H1 (cell line): ENCODE results near the gene DPP4. TPM values are rescaled to one million over a fixed set of nuclear protein-coding genes. Genes with fewer than 3 reads are reported as not detected.
A peak's percentile ranks its signal among the peaks of the same experiment; 100 is the strongest.

Experiments used
- CTCF ChIA-PET: fragments of 300-600 bp; sonication (Branson Sonifier 250); formaldehyde crosslinking; loops from one replicate; lab custom pipeline; 2021; ENCODE audit not compliant: partially characterized antibody; lab: Charles Lee
- POLR2A ChIA-PET: fragments of 300-600 bp; sonication (Branson Sonifier 250); formaldehyde crosslinking; loops from one replicate; lab custom pipeline; 2021; ENCODE audit warnings: inconsistent platforms; ENCODE audit not compliant: partially characterized antibody; lab: Charles Lee
- DNase-seq, 2 experiments: peaks; one replicate each; pipeline versions ENCODE4 v3.0.0 to v3.0.0-alpha.2; 2010 to 2022; ENCODE audit warnings: low spot score in 2 of 2, low read depth in 1 of 2, mixed read lengths in 1 of 2
- FAIRE-seq: peaks from 2 replicates; lab custom pipeline; 2011; peaks lifted over from hg19 to GRCh38; lab: Jason Lieb, UNC
- H2AFZ ChIP-seq: 2 replicates; pipeline ENCODE4 v1.8.1; 2012; ENCODE audit warnings: low read length, inconsistent platforms
- H2AK5ac ChIP-seq: 2 replicates; pipeline ENCODE4 v1.6.1; 2013; ENCODE audit warnings: low read depth, low read length
- H2BK120ac ChIP-seq: replicated peaks from 2 replicates; pipeline ENCODE3; 2013; ENCODE audit warnings: low read depth, low read length, inconsistent platforms
- H2BK12ac ChIP-seq: 2 replicates; pipeline ENCODE4 v1.6.1; 2013; ENCODE audit warnings: low read depth, low read length
- H2BK15ac ChIP-seq: 2 replicates; pipeline ENCODE4 v1.6.1; 2013; ENCODE audit warnings: low read length
- H2BK20ac ChIP-seq: 2 replicates; pipeline ENCODE4 v1.6.1; 2013; ENCODE audit warnings: low read length
- H2BK5ac ChIP-seq: 2 replicates; pipeline ENCODE4 v1.6.1; 2013; ENCODE audit warnings: low read depth, low read length
- H3K14ac ChIP-seq: 2 replicates; pipeline ENCODE4 v1.6.1; 2013; ENCODE audit warnings: inconsistent platforms; ENCODE audit not compliant: insufficient read length
- H3K18ac ChIP-seq: 2 replicates; pipeline ENCODE4 v1.6.1; 2013; ENCODE audit warnings: low read length; ENCODE audit errors: extremely low read depth
- H3K23ac ChIP-seq: 2 replicates; pipeline ENCODE4 v1.6.1; 2013; ENCODE audit warnings: inconsistent platforms; ENCODE audit not compliant: insufficient read length
- H3K23me2 ChIP-seq: 2 replicates; pipeline ENCODE4 v1.6.1; 2013; ENCODE audit warnings: low read depth, low read length
- H3K27ac ChIP-seq: 2 replicates; pipeline ENCODE4 v1.6.1; 2011; ENCODE audit warnings: low read depth, low read length, inconsistent platforms
- H3K27me3 ChIP-seq, 4 experiments: replicated peaks in 1 of 4; 1 replicate in 1 of 4; 2 replicates in 3 of 4; pipeline versions ENCODE4 v1.6.1 to v1.8.1; 2011 to 2013; ENCODE audit warnings: low read length in 3 of 4, mild to moderate bottlenecking in 3 of 4, inconsistent platforms in 2 of 4, mixed read lengths in 2 of 4, moderate library complexity in 1 of 4; ENCODE audit not compliant: control insufficient read depth in 3 of 4, insufficient read depth in 3 of 4; ENCODE audit errors: extremely low read depth in 1 of 4
- H3K36me3 ChIP-seq, 4 experiments: 2 replicates each; pipeline versions ENCODE4 v1.6.1 to v1.8.1; 2011 to 2013; ENCODE audit warnings: mild to moderate bottlenecking in 4 of 4, low read length in 3 of 4, moderate library complexity in 2 of 4, control low read depth in 1 of 4, inconsistent platforms in 1 of 4; ENCODE audit not compliant: insufficient read depth in 4 of 4, control insufficient read depth in 2 of 4
- H3K4ac ChIP-seq: replicated peaks from 2 replicates; pipeline ENCODE3; 2013; ENCODE audit warnings: low read length, low read depth, mixed read lengths, inconsistent platforms; ENCODE audit not compliant: insufficient read length
- H3K4me1 ChIP-seq, 4 experiments: replicated peaks in 1 of 4; 1 replicate in 1 of 4; 2 replicates in 3 of 4; pipeline versions ENCODE4 v1.6.1 to v1.8.1; 2011 to 2013; ENCODE audit warnings: low read length in 3 of 4, inconsistent platforms in 2 of 4, mixed read lengths in 1 of 4; ENCODE audit not compliant: insufficient read depth in 4 of 4, control insufficient read depth in 3 of 4
- H3K4me2 ChIP-seq, 2 experiments: 2 replicates each; pipeline versions ENCODE4 v1.6.1 to v1.8.1; 2011 to 2013; ENCODE audit warnings: low read depth in 2 of 2, low read length in 2 of 2, control low read depth in 1 of 2, inconsistent platforms in 1 of 2, mild to moderate bottlenecking in 1 of 2; ENCODE audit not compliant: insufficient read depth in 1 of 2
- H3K4me3 ChIP-seq, 4 experiments: fragments of 200-600, 300-600 bp in 1 of 4; sonication (generic), shearing (Covaris generic), sonication (Bioruptor Twin) in 1 of 4; 2 replicates each; pipeline versions ENCODE4 v1.5.1 to v1.8.1; 2011 to 2016; ENCODE audit warnings: low read length in 4 of 4, low read depth in 3 of 4, control low read depth in 2 of 4, inconsistent platforms in 2 of 4, mild to moderate bottlenecking in 2 of 4, mixed read lengths in 1 of 4, moderate library complexity in 1 of 4; ENCODE audit not compliant: insufficient read depth in 2 of 4; ENCODE audit errors: extremely low read depth in 1 of 4
- H3K56ac ChIP-seq: replicated peaks from 2 replicates; pipeline ENCODE3; 2013; ENCODE audit warnings: low read depth, mild to moderate bottlenecking, mixed read lengths, low read length, inconsistent platforms; ENCODE audit not compliant: insufficient read length
- H3K79me1 ChIP-seq: 2 replicates; pipeline ENCODE4 v1.6.1; 2013; ENCODE audit warnings: low read depth, low read length, control low read depth
- H3K79me2 ChIP-seq, 2 experiments: 2 replicates each; pipeline versions ENCODE4 v1.6.1 to v1.8.1; 2012 to 2013; ENCODE audit warnings: low read length in 2 of 2, mild to moderate bottlenecking in 2 of 2, inconsistent platforms in 1 of 2; ENCODE audit not compliant: insufficient read depth in 2 of 2, control insufficient read depth in 1 of 2
- H3K9ac ChIP-seq, 4 experiments: replicated peaks in 1 of 4; 1 replicate in 1 of 4; 2 replicates in 3 of 4; pipeline versions ENCODE4 v1.6.1 to v1.8.1; 2011 to 2013; ENCODE audit warnings: low read depth in 3 of 4, low read length in 3 of 4, control low read depth in 2 of 4, mild to moderate bottlenecking in 2 of 4, moderate library complexity in 2 of 4, inconsistent platforms in 1 of 4; ENCODE audit errors: extremely low read depth in 1 of 4
- H3K9me3 ChIP-seq, 2 experiments: 2 replicates each; pipeline versions ENCODE4 v1.6.1 to v1.8.1; 2012 to 2013; ENCODE audit warnings: mild to moderate bottlenecking in 2 of 2, moderate library complexity in 2 of 2, control low read depth in 1 of 2, inconsistent platforms in 1 of 2, low read depth in 1 of 2, low read length in 1 of 2, mixed read lengths in 1 of 2; ENCODE audit not compliant: insufficient read depth in 2 of 2
- H4K20me1 ChIP-seq, 2 experiments: replicated peaks in 1 of 2; 2 replicates each; pipeline versions ENCODE3 to v1.8.1; 2011 to 2013; ENCODE audit warnings: inconsistent platforms in 2 of 2, low read length in 2 of 2, mild to moderate bottlenecking in 1 of 2; ENCODE audit not compliant: insufficient read depth in 2 of 2, control insufficient read depth in 1 of 2
- H4K5ac ChIP-seq: 2 replicates; pipeline ENCODE4 v1.6.1; 2013; ENCODE audit warnings: low read length, low read depth, mixed read lengths, inconsistent platforms; ENCODE audit not compliant: insufficient read length
- H4K8ac ChIP-seq: 2 replicates; pipeline ENCODE4 v1.8.0; 2013; ENCODE audit warnings: mild to moderate bottlenecking, moderate library complexity, low read length, inconsistent platforms; ENCODE audit not compliant: insufficient read depth; ENCODE audit errors: extremely low read depth
- H4K91ac ChIP-seq: replicated peaks from 2 replicates; pipeline ENCODE3; 2013; ENCODE audit warnings: low read length, mixed read lengths, inconsistent platforms; ENCODE audit not compliant: insufficient read length
- HDAC2 ChIP-seq, 2 experiments: fragments of 300-600 bp in 1 of 2; sonication (generic) in 1 of 2; IDR thresholded peaks; 2 replicates each; pipeline ENCODE4 v1.6.1; 2011 to 2012; ENCODE audit warnings: low read depth in 2 of 2, low read length in 2 of 2, mild to moderate bottlenecking in 2 of 2, moderate library complexity in 2 of 2, borderline replicate concordance in 1 of 2, inconsistent platforms in 1 of 2
- MAFK ChIP-seq: IDR thresholded peaks from 2 replicates; pipeline ENCODE4 v1.6.1; 2012; ENCODE audit warnings: low read depth, mild to moderate bottlenecking, improper control_type of control experiment, low read length
- PHF8 ChIP-seq: fragments of 200-600 bp; sonication (generic); conservative IDR thresholded peaks from 2 replicates; pipeline ENCODE4 v1.7.1; 2012; ENCODE audit warnings: low read depth, mild to moderate bottlenecking, inconsistent platforms, low read length, moderate library complexity
- RFX5 ChIP-seq: IDR thresholded peaks from 2 replicates; pipeline ENCODE4 v1.6.1; 2011; ENCODE audit warnings: low read depth, low read length, improper control_type of control experiment, borderline replicate concordance
- SIN3A ChIP-seq, 2 experiments: IDR thresholded peaks in 1 of 2; conservative IDR thresholded peaks in 1 of 2; 2 replicates each; pipeline ENCODE4 v1.6.1; 2011 to 2012; ENCODE audit warnings: low read length in 2 of 2, improper control_type of control experiment in 1 of 2, low read depth in 1 of 2, mild to moderate bottlenecking in 1 of 2
- SIRT6 ChIP-seq: IDR thresholded peaks from one replicate; pipeline ENCODE4 v1.7.1; 2012; ENCODE audit warnings: low read length, inconsistent platforms
- SP2 ChIP-seq: IDR thresholded peaks from 2 replicates; pipeline ENCODE4 v1.6.1; 2012; ENCODE audit warnings: mild to moderate bottlenecking, low read length, inconsistent platforms
- TAF7 ChIP-seq: optimal IDR thresholded peaks from 2 replicates; pipeline ENCODE3; 2011; ENCODE audit warnings: low read depth, mild to moderate bottlenecking, inconsistent platforms, low read length, moderate library complexity, borderline replicate concordance
- ZNF274 ChIP-seq: IDR thresholded peaks from 2 replicates; pipeline ENCODE4 v1.7.0; 2012; ENCODE audit warnings: low read length, borderline replicate concordance; ENCODE audit errors: extremely low read depth
- WGBS, 2 experiments: shearing (Covaris generic) in 1 of 2; methylation state at CpG; one replicate each; pipeline versions ENCODE4 v1.1.6 to v1.1.7; 2013 to 2015; ENCODE audit warnings: low lambda C conversion rate in 2 of 2, mixed read lengths in 2 of 2, inconsistent platforms in 1 of 2, low coverage in 1 of 2, missing lambda C conversion rate in 1 of 2; ENCODE audit not compliant: insufficient replicate concordance in 2 of 2, insufficient coverage in 1 of 2, insufficient read length in 1 of 2; ENCODE audit errors: extremely low coverage in 1 of 2, missing lambda C conversion rate in 1 of 2; 5-methylcytosine and 5-hydroxymethylcytosine counted together
- polyA plus RNA-seq, 7 experiments: library from polyadenylated mRNA; depleted of rRNA in 3 of 7; stranded (reverse) in 5 of 7; unstranded in 2 of 7; fragments of >200 nt in 5 of 7; fragments of 200-250 nt in 2 of 7; gene quantifications; 1 replicate in 5 of 7; 2 replicates in 1 of 7; 4 replicates in 1 of 7; pipeline versions ENCODE4 v1.2.1 to v1.2.3, GENCODE V29; 2011 to 2013; ENCODE audit warnings: missing spikeins in 2 of 7, mixed read lengths in 2 of 7
- total RNA-seq: library from RNA; stranded (reverse); fragmentation: NEBNext Ultra II Directional; extraction: Animal tissue kit (Norgen Biotek cat#: 25700); gene quantifications from 2 replicates; pipeline ENCODE4 v1.2.1, GENCODE V29; 2021
- TF ChIP-seq, protein P1 (sequence below): IDR thresholded peaks from 2 replicates; pipeline ENCODE4 v1.6.1; 2012; ENCODE audit warnings: inconsistent platforms

DPP4 gene
- total and polyA plus RNA-seq, 2 of the 8 experiments (the other 6 are each of a cell fraction or from before 2014, with no cell fraction given): 1.3 to 3.1 TPM

DNA sequence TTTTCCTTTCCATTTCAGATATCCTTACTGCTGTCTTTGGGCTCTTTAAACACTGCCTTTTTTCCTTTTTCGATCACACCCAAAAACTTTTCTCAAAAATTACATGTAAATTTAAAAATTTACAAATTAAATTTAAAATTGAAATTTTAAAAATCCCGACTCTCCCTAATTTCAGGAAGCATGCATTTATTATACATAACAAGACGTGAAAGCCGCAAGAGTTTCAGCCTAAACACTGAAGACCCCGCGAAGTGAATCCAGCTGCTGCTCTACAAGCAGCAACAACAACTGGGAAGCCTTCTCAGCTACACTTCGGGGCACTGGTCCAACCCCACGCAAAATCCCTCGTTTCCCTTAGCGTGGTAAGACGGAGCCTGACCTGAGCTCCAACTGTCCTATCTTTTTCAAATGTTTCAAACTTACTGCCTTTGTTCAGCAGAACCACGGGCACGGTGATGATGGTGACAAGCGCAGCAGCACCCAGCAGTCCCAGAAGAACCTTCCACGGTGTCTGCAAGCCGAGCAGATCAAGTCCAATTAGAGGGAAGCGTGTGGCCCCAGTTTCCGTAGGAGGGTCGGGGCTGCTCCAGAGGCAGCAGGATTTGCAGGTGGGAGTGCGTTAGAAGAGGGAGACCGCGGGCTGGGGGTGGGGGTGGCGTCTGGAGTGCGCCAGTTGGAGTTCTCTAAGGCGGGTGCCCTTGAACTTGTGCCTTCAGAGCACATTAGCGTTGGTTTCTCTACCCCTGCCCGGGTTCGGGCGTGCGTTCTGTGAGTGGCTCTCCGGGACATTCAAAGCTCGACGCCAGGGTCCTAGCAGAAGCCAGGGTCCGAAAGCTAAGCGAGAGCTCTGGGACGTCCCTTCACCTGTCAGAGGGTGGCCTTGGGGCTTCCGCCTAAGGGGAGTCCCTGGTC, 783 bp downstream of the DPP4 start:
- Histone ChIP-seq H3K23ac (no peak overlapping the region), H2BK20ac (no peak overlapping the region), H3K79me2 (no peaks in the 10 kb centered on the region), H3K27me3 (peaks cover 0 to 15% (median 12%) of the 10 kb centered on the region in 4 experiments; a peak in 5 of 7 replicates), H2AFZ (peak overlapping the region; percentile 36), H3K9ac (peak overlapping the region in 3 of 4 experiments; percentile 56 to 65 (median 63); a peak in 5 of 7 replicates), H4K8ac (peak overlapping the region; percentile 91), H3K14ac (no peak overlapping the region), H3K23me2 (peaks cover 6% of the 10 kb centered on the region; the same call in 1 of the 2 replicates), H2BK120ac (no peak overlapping the region), H3K79me1 (no peaks in the 10 kb centered on the region), H4K20me1 (no peaks in the 10 kb centered on the region), H2BK5ac (no peak overlapping the region), H3K4ac (peak overlapping the region; percentile 21), H3K4me1 (peaks cover 3 to 16% (median 13%) of the 10 kb centered on the region in 4 experiments), H3K56ac (no peak overlapping the region), H4K91ac (no peak overlapping the region), H2BK15ac (peak overlapping the region; percentile 2; the same call in 1 of the 2 replicates), H3K4me3 (peak overlapping the region; percentile 34 to 87 (median 64)), H3K18ac (peak overlapping the region; percentile 88), H2AK5ac (no peak overlapping the region), H3K36me3 (no peaks in the 10 kb centered on the region), H2BK12ac (peak overlapping the region; percentile 82), H3K27ac (no peak overlapping the region), H3K9me3 (peaks cover under 1 to 1% of the 10 kb centered on the region in 2 experiments; a peak in 1 of 4 replicates), H3K4me2 (peak overlapping the region; percentile 96 to 99), H4K5ac (peak overlapping the region; percentile 38)
- DNase-seq: peak in 1 of 2 experiments; percentile 52
- 11% methylated on average over 37 of the region's 37 CpGs; no CpG with 5 or more reads in 1 of the 2 experiments for WGBS, 2 experiments
- ChIA-PET POLR2A (interaction anchor here (0.7 to 1.2 kb wide), 4 partner anchors 13 to 163 kb away, joined by 3 read pairs; no protein-coding TSS in a partner anchor), CTCF (interaction anchor here (1.1 to 1.6 kb wide), 6 partner anchors 10 to 850 kb away, joined by 3 to 6 read pairs (median 3); no protein-coding TSS in a partner anchor)
- FAIRE-seq: no peak
- no peak for TF ChIP-seq ZNF274
- TF ChIP-seq MAFK: no peak
- no peak for TF ChIP-seq SP2
- no peak for TF ChIP-seq RFX5
- TF ChIP-seq TAF7: no peak
- TF ChIP-seq PHF8: no peak
- no peak for TF ChIP-seq SIRT6
- TF ChIP-seq, protein P1, sequence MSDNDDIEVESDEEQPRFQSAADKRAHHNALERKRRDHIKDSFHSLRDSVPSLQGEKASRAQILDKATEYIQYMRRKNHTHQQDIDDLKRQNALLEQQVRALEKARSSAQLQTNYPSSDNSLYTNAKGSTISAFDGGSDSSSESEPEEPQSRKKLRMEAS: no peak; the same call in 1 of the 2 replicates
- TF ChIP-seq SIN3A (conservative IDR thresholded peaks at IDR 0.05 in 1 of 2, IDR thresholded peaks at IDR 0.05 in 1 of 2; ENCODE audit: low read depth in 1 of 2, low read length in 2 of 2): no peak
- 0 out of 4 replicates have a peak, but pooled peaks of 1 of the 2 experiments have one; percentile 13 for TF ChIP-seq HDAC2 (IDR thresholded peaks at IDR 0.05; ENCODE audit: borderline replicate concordance in 1 of 2, low read depth in 2 of 2, low read length in 2 of 2)
